HG02642 (cell line): ENCODE data around the gene CFAP100.

ENCODE experiments used
- ATAC-seq: cut with Tn5 transposase; IDR thresholded peaks from one replicate; pipeline ENCODE4 v1.9.1; 2021; ENCODE audit warnings: mild to moderate bottlenecking; ENCODE audit not compliant: unreplicated experiment, poor library complexity

CFAP100 gene

DNA sequence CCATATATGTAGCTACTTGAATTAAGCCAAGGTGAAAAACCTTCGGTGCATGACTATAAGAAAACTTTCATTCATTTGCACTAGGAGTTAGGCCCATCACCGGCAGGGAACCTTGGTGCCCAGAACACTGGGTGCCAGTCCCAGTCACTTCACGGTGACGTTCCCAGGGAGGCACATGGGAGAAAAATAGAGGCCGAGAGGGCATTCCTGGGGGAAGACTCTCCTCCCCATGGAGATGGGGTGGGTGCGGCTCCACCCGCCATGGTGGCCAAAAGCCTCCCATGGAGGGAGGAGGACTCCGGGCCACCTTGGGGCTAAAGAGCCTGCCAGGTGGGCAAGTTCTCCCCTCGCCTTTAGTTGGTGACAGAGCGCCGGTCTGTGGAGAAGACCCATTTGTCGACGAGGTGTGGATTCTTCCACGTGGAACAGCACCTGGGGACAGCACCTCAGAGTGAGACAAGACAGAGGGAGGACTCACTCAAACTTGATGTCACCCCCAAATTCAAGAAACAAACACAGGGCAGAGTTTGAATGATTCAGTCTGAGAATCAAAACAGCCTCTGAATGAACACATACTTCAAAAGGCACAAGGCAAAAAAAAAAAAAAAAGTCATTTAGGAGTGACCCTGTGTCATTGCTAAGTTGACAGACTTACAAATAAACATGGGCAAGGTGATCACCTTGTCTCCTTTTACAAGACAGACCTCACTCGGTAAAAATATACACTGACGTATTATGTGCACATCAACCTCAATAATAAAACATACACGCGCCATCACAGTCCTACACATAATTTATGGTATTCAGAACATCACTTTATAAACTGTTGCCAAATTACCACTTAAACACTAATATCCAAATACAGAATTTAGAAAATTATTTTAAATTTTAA lies 42.4 kb downstream of the CFAP100 start:
- ATAC-seq = no peak

- no peak for ATAC-seq
These were observed 43.5 kb downstream of the CFAP100 start for GRCh38 chr3:126438186-126438585.

- no peak for ATAC-seq
These were observed 44.0 kb downstream of the CFAP100 start for GRCh38 chr3:126438746-126439145.

DNA sequence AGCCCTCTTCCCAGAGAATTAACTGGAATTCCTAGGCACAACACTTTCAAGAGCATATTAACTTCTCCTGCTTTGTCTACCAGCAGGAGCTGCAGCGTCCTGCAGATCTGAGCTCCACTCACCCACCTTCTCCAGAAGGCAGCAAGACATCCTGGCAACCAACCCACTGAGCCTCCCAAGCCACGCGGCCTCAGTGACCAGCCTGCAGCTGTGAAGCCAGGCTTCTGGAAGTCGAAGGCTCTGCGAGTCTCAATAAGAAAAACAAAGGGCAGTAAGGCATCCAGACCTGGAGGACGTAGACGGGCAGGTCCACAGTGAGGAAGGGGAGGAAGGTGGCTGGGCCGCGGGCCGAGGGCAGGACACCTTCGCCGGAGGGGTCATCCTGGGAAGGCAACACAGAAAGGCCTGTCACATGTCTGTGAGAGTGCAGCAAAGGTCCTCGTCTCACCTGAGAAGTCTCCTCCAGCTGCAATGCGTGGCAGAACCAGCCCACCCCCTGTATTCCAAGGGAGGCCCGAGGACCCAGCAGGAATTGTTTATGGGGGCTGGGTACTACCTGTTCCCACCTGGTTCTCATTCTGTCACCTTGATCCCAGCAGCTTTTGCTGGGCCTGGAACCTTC lies 44.7 kb downstream of the CFAP100 start:
- ATAC-seq = no peak

- no peak for ATAC-seq
These were observed 45.4 kb downstream of the CFAP100 start for GRCh38 chr3:126439968-126440708.

GRCh38 chr3:126440709-126440995 lies 45.9 kb downstream of the CFAP100 start:
- no peak for ATAC-seq

DNA sequence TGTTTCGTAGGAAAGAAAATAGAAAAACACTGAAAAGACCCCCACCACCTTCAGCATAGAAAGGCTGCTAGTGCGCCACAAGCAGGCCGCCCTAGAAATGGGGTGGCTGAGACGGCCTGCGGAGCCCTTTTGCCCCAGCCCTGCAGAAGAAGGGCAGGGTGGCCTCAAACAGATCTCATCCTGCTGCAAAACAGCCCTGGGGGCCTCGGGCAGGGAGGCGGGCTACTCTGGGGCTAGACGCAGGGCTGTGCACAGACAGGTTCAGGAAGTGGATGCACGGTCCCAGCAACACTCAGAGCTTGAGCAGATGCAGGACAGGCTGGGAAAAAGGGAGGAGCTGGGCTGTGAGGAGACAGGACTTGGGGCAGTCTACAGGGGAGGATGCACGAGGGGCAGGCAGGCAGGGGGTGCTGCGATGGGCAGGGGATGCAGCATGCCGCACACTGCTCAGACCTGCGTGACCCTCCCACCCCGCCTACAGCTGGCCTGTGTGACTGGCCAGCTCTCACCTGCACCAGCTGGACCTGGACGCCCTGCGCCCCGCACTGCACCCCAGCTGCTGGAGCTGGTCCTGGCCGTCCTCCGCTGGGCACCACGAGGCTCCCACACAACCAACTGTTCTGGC lies 46.7 kb downstream of the CFAP100 start:
- no peak for ATAC-seq

- ATAC-seq = no peak
These were observed 47.6 kb downstream of the CFAP100 start for GRCh38 chr3:126442094-126442855.

- no peak for ATAC-seq
These were observed 48.1 kb downstream of the CFAP100 start for GRCh38 chr3:126442856-126443242.

- no peak for ATAC-seq
These were observed 50.8 kb downstream of the CFAP100 start for GRCh38 chr3:126445506-126445905.

GRCh38 chr3:126446301-126446700 lies 51.6 kb downstream of the CFAP100 start:
- ATAC-seq = no peak

DNA sequence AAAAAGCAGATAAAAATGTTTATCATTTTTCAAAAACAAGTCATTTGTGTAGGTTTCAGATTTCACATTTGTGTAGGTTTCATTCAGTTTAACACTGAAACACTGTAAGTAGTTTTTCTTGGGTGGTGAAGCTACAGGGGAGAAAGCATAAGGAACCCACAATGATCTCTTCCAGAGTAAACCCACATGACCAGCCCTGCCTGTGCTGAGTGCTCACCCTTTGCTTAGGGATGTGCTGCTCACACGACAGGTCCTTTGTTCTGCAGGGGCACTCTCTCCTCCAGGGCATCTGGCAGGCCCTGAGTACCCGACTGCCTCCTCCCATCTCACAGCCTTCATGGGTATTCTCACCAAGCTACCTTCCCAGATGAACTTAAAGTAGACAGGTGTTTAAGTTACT lies 52.1 kb downstream of the CFAP100 start:
- ATAC-seq = no peak

DNA sequence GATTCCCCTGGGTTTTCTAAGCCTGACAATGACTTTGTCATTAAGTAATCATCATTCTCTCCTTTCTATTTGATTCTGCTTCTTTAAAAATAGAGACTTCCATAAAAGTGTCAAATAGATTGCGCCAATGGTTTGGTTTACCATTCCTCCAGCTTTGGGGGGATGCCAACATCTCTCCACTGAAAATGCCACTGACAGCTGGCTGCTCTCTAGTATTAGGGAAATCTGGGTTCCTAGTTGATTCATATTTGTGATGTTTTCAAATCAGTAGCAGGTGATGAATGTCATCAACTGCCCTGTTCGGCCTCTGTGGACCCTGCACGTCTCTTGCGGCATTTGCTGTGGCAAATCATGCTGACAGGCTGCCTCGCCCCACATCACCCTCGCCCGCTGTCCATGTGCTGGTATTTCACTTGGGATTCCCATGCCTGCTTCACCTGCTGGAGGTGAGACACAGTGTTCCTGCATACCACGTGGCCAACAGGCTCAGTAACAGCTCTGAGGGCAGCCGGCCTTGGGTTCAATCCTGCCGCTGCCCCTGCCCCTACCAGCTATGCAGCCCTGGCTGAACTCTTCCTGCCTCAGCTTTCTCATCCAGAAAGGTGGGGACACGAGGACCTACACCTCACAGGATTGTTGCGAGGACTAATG lies 52.9 kb downstream of the CFAP100 start:
- no peak for ATAC-seq

- ATAC-seq = no peak
These were observed 53.6 kb downstream of the CFAP100 start for GRCh38 chr3:126448136-126448892.

- ATAC-seq = no peak
These were observed 54.1 kb downstream of the CFAP100 start for GRCh38 chr3:126448893-126449180.

- no peak for ATAC-seq
These were observed 54.9 kb downstream of the CFAP100 start for GRCh38 chr3:126449621-126450051.

DNA sequence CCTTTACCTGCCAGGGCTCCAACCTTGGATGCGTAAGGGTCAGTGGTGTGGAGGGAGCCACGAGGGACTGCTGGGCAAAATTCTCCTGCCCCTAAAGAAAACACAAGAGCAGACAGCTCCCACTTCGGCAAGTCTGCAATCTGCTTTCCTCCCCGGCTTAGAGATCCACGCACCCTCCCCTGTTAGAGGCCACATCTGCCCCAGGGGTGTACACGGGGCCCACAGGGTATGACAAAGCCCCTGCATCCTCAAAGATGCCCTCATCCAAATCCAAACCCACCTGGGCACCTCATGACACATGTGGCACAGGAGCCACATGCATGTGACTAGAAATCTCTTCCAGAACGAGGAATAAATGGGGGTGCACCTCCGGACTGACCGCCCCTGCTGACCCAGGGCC lies 55.5 kb downstream of the CFAP100 start:
- ATAC-seq = no peak

- no peak for ATAC-seq
These were observed 56.0 kb downstream of the CFAP100 start for GRCh38 chr3:126450744-126451143.

GRCh38 chr3:126451511-126451910 lies 56.8 kb downstream of the CFAP100 start:
- no peak for ATAC-seq
